ENCODE measurements around the gene BEND3.

BEND3 gene

GRCh38 chr6:107068691-107069630 is 46.4 kb downstream of the BEND3 start:
- no peaks in the 10 kb centered on the region for H3K4me1 ChIP-seq (ENCODE audit: low read length)
- no peak overlapping the region for H3K9ac ChIP-seq (ENCODE audit: low read length)
- H3K79me2 ChIP-seq (ENCODE audit: low read length): no peaks in the 10 kb centered on the region
- no peak overlapping the region for H2AFZ ChIP-seq (ENCODE audit: low read depth, low read length)
- H3K27ac ChIP-seq (ENCODE audit: low read length): no peak overlapping the region
- no peak overlapping the region for H3K4me2 ChIP-seq (ENCODE audit: low read length)
- no peaks in the 10 kb centered on the region for H3K36me3 ChIP-seq (replicated peaks; ENCODE audit: low read depth, low read length)
- H3K4me3 ChIP-seq (ENCODE audit: low read length): no peak overlapping the region
- H4K20me1 ChIP-seq (ENCODE audit: insufficient read depth, low read length): no peaks in the 10 kb centered on the region
- no peaks in the 10 kb centered on the region for H3K9me3 ChIP-seq (ENCODE audit: insufficient read depth, low read length)
- H3K27me3 ChIP-seq (ENCODE audit: low read depth, low read length): no peaks in the 10 kb centered on the region
- TF ChIP-seq EZH2phosphoT487 (IDR thresholded peaks at IDR 0.05; ENCODE audit: low read depth) (no peak), CTCF (IDR thresholded peaks at IDR 0.05; ENCODE audit: low read depth, low read length) (no peak)

- Histone ChIP-seq H3K27ac (ENCODE audit: low read length) (no peak overlapping the region), H3K9me3 (ENCODE audit: insufficient read depth, low read length) (no peaks in the 10 kb centered on the region), H3K4me2 (ENCODE audit: low read length) (no peak overlapping the region), H3K79me2 (ENCODE audit: low read length) (no peaks in the 10 kb centered on the region), H2AFZ (ENCODE audit: low read depth, low read length) (no peak overlapping the region), H3K4me1 (ENCODE audit: low read length) (no peaks in the 10 kb centered on the region), H4K20me1 (ENCODE audit: insufficient read depth, low read length) (no peaks in the 10 kb centered on the region), H3K27me3 (ENCODE audit: low read depth, low read length) (no peaks in the 10 kb centered on the region), H3K36me3 (replicated peaks; ENCODE audit: low read depth, low read length) (no peaks in the 10 kb centered on the region), H3K9ac (ENCODE audit: low read length) (no peak overlapping the region), H3K4me3 (ENCODE audit: low read length) (no peak overlapping the region)
- TF ChIP-seq CTCF (IDR thresholded peaks at IDR 0.05; ENCODE audit: low read depth, low read length): no peak
- TF ChIP-seq EZH2phosphoT487 (IDR thresholded peaks at IDR 0.05; ENCODE audit: low read depth): no peak
These were observed 48.3 kb downstream of the BEND3 start for GRCh38 chr6:107066697-107067659.

GRCh38 chr6:107064579-107065065 is 50.7 kb downstream of the BEND3 start:
- Histone ChIP-seq H3K4me3 (ENCODE audit: low read length) (no peak overlapping the region), H3K4me1 (ENCODE audit: low read length) (no peaks in the 10 kb centered on the region), H3K27ac (ENCODE audit: low read length) (no peak overlapping the region), H3K9ac (ENCODE audit: low read length) (no peak overlapping the region), H4K20me1 (ENCODE audit: insufficient read depth, low read length) (no peaks in the 10 kb centered on the region), H3K27me3 (ENCODE audit: low read depth, low read length) (no peaks in the 10 kb centered on the region), H3K36me3 (replicated peaks; ENCODE audit: low read depth, low read length) (no peaks in the 10 kb centered on the region), H3K4me2 (ENCODE audit: low read length) (no peak overlapping the region), H3K9me3 (ENCODE audit: insufficient read depth, low read length) (no peaks in the 10 kb centered on the region), H2AFZ (ENCODE audit: low read depth, low read length) (no peak overlapping the region), H3K79me2 (ENCODE audit: low read length) (no peaks in the 10 kb centered on the region)
- no peak for TF ChIP-seq EZH2phosphoT487 (IDR thresholded peaks at IDR 0.05; ENCODE audit: low read depth)
- no peak for TF ChIP-seq CTCF (IDR thresholded peaks at IDR 0.05; ENCODE audit: low read depth, low read length)

GRCh38 chr6:107062691-107063090 is 52.6 kb downstream of the BEND3 start:
- no peak overlapping the region for H3K27ac ChIP-seq (ENCODE audit: low read length)
- no peak overlapping the region for H2AFZ ChIP-seq (ENCODE audit: low read depth, low read length)
- no peaks in the 10 kb centered on the region for H3K79me2 ChIP-seq (ENCODE audit: low read length)
- no peaks in the 10 kb centered on the region for H3K4me1 ChIP-seq (ENCODE audit: low read length)
- H3K36me3 ChIP-seq (replicated peaks; ENCODE audit: low read depth, low read length): no peaks in the 10 kb centered on the region
- no peak overlapping the region for H3K9ac ChIP-seq (ENCODE audit: low read length)
- no peak overlapping the region for H3K4me2 ChIP-seq (ENCODE audit: low read length)
- no peak overlapping the region for H3K4me3 ChIP-seq (ENCODE audit: low read length)
- no peaks in the 10 kb centered on the region for H3K27me3 ChIP-seq (ENCODE audit: low read depth, low read length)
- TF ChIP-seq EZH2phosphoT487 (IDR thresholded peaks at IDR 0.05; ENCODE audit: low read depth): no peak
- TF ChIP-seq CTCF (IDR thresholded peaks at IDR 0.05; ENCODE audit: low read depth, low read length): no peak
- H3K9me3 ChIP-seq (ENCODE audit: insufficient read depth, low read length): no peaks in the 10 kb centered on the region
- no peaks in the 10 kb centered on the region for H4K20me1 ChIP-seq (ENCODE audit: insufficient read depth, low read length)
